ENCODE results near the gene MCTP1. TPM values are rescaled to one million over a fixed set of nuclear protein-coding genes. Genes with fewer than 3 reads are reported as not detected.
A peak's percentile ranks its signal among the peaks of the same experiment; 100 is the strongest.

MCTP1 gene
- total and polyA plus RNA-seq, 2 experiments from 2014 or later, result 0.23 TPM; not detected in 1

- Histone ChIP-seq H3K27ac (no peak overlapping the region), H3K27me3 (replicated peaks; ENCODE audit: insufficient read depth) (no peaks in the 10 kb centered on the region), H4K20me1 (ENCODE audit: insufficient read depth) (no peaks in the 10 kb centered on the region), H3K4me2 (ENCODE audit: unreplicated experiment) (no peak overlapping the region), H3F3A (ENCODE audit: insufficient read depth) (no peaks in the 10 kb centered on the region), H3K9ac (no peak overlapping the region), H3K36me3 (ENCODE audit: low read depth) (no peaks in the 10 kb centered on the region), H2AFZ (no peak overlapping the region), H3K4me3 (no peak overlapping the region), H3K4me1 (ENCODE audit: insufficient read depth) (peaks cover 18% of the 10 kb centered on the region), H3K9me2 (ENCODE audit: insufficient read depth) (no peaks in the 10 kb centered on the region), H3K9me3 (ENCODE audit: low read depth) (no peaks in the 10 kb centered on the region), H3K79me2 (ENCODE audit: insufficient read depth) (no peaks in the 10 kb centered on the region)
- peak; percentile 39 for DNase-seq
- WGBS, 2 experiments (ENCODE audit: low coverage in 1 of 2, low lambda C conversion rate in 2 of 2, missing lambda C conversion rate in 2 of 2), result 100% methylated on average over 1 of the region's 1 CpG
- TF ChIP-seq EZH2phosphoT487 (IDR thresholded peaks at IDR 0.05; ENCODE audit: insufficient read depth, low read depth), result no peak
- no peak for TF ChIP-seq EZH2 (IDR thresholded peaks at IDR 0.05; ENCODE audit: insufficient read depth, poor library complexity, severe bottlenecking)
- in situ Hi-C loops (cut with MboI), result no loop called here
Measured at GRCh38 chr5:94674490-94675382, 610.2 kb downstream of the MCTP1 start.

GRCh38 chr5:94672746-94673145, 612.1 kb downstream of the MCTP1 start:
- Histone ChIP-seq H3K27ac (no peak overlapping the region), H4K20me1 (ENCODE audit: insufficient read depth) (no peaks in the 10 kb centered on the region), H3K4me3 (no peak overlapping the region), H3K9ac (no peak overlapping the region), H3K79me2 (ENCODE audit: insufficient read depth) (no peaks in the 10 kb centered on the region), H3F3A (ENCODE audit: insufficient read depth) (no peaks in the 10 kb centered on the region), H3K36me3 (ENCODE audit: low read depth) (no peaks in the 10 kb centered on the region), H3K4me1 (ENCODE audit: insufficient read depth) (peaks cover 18% of the 10 kb centered on the region), H2AFZ (no peak overlapping the region), H3K27me3 (replicated peaks; ENCODE audit: insufficient read depth) (no peaks in the 10 kb centered on the region), H3K4me2 (ENCODE audit: unreplicated experiment) (no peak overlapping the region), H3K9me2 (ENCODE audit: insufficient read depth) (no peaks in the 10 kb centered on the region), H3K9me3 (ENCODE audit: low read depth) (no peaks in the 10 kb centered on the region)
- no peak for TF ChIP-seq EZH2 (IDR thresholded peaks at IDR 0.05; ENCODE audit: insufficient read depth, poor library complexity, severe bottlenecking)
- no peak for TF ChIP-seq EZH2phosphoT487 (IDR thresholded peaks at IDR 0.05; ENCODE audit: insufficient read depth, low read depth)
- in situ Hi-C loops (cut with MboI), result no loop called here
- DNase-seq, result no peak
- 83 to 88% methylated on average over 1 of the region's 1 CpG for WGBS, 2 experiments (ENCODE audit: low coverage in 1 of 2, low lambda C conversion rate in 2 of 2, missing lambda C conversion rate in 2 of 2)

- Histone ChIP-seq H3K4me1 (ENCODE audit: insufficient read depth) (peaks cover 18% of the 10 kb centered on the region), H3K9ac (no peak overlapping the region), H3K36me3 (ENCODE audit: low read depth) (no peaks in the 10 kb centered on the region), H3K27me3 (replicated peaks; ENCODE audit: insufficient read depth) (no peaks in the 10 kb centered on the region), H4K20me1 (ENCODE audit: insufficient read depth) (no peaks in the 10 kb centered on the region), H3K4me3 (no peak overlapping the region), H3K9me3 (ENCODE audit: low read depth) (no peaks in the 10 kb centered on the region), H3K27ac (no peak overlapping the region), H2AFZ (no peak overlapping the region), H3K9me2 (ENCODE audit: insufficient read depth) (no peaks in the 10 kb centered on the region), H3F3A (ENCODE audit: insufficient read depth) (no peaks in the 10 kb centered on the region), H3K79me2 (ENCODE audit: insufficient read depth) (no peaks in the 10 kb centered on the region), H3K4me2 (ENCODE audit: unreplicated experiment) (no peak overlapping the region)
- 96 to 100% methylated on average over 1 of the region's 1 CpG for WGBS, 2 experiments (ENCODE audit: low coverage in 1 of 2, low lambda C conversion rate in 2 of 2, missing lambda C conversion rate in 2 of 2)
- DNase-seq, result peak; percentile 12
- TF ChIP-seq EZH2phosphoT487 (IDR thresholded peaks at IDR 0.05; ENCODE audit: insufficient read depth, low read depth) (no peak), EZH2 (IDR thresholded peaks at IDR 0.05; ENCODE audit: insufficient read depth, poor library complexity, severe bottlenecking) (no peak)
- in situ Hi-C loops (cut with MboI), result no loop called here
Measured at GRCh38 chr5:94670726-94671125, 614.2 kb downstream of the MCTP1 start.

- H3K36me3 ChIP-seq (ENCODE audit: low read depth), result 0 out of 2 replicates have a peak, but pooled peaks cover 7% of the 10 kb centered on the region
- TF ChIP-seq EZH2 (IDR thresholded peaks at IDR 0.05; ENCODE audit: insufficient read depth, poor library complexity, severe bottlenecking) (no peak), EZH2phosphoT487 (IDR thresholded peaks at IDR 0.05; ENCODE audit: insufficient read depth, low read depth) (no peak)
- no peaks in the 10 kb centered on the region for H3F3A ChIP-seq (ENCODE audit: insufficient read depth)
- no peaks in the 10 kb centered on the region for H4K20me1 ChIP-seq (ENCODE audit: insufficient read depth)
- no peak overlapping the region for H3K4me2 ChIP-seq (ENCODE audit: unreplicated experiment)
- no peak overlapping the region for H3K4me3 ChIP-seq
- peaks cover 18% of the 10 kb centered on the region for H3K4me1 ChIP-seq (ENCODE audit: insufficient read depth)
- no peaks in the 10 kb centered on the region for H3K27me3 ChIP-seq (replicated peaks; ENCODE audit: insufficient read depth)
- no peak overlapping the region for H2AFZ ChIP-seq
- DNase-seq, result no peak
- no peaks in the 10 kb centered on the region for H3K9me2 ChIP-seq (ENCODE audit: insufficient read depth)
- in situ Hi-C loops (cut with MboI), result no loop called here
- no peaks in the 10 kb centered on the region for H3K79me2 ChIP-seq (ENCODE audit: insufficient read depth)
- no peak overlapping the region for H3K9ac ChIP-seq
- no peaks in the 10 kb centered on the region for H3K9me3 ChIP-seq (ENCODE audit: low read depth)
- WGBS, 2 experiments (ENCODE audit: low coverage in 1 of 2, low lambda C conversion rate in 2 of 2, missing lambda C conversion rate in 2 of 2), result 98 to 100% methylated on average over 3 of the region's 3 CpGs
- H3K27ac ChIP-seq, result no peak overlapping the region
Measured at GRCh38 chr5:94667937-94668336, 617.0 kb downstream of the MCTP1 start.

Measured in GM23248 (cell line).